Ovary (tissue), 3 donors: ENCODE results near the gene SCYL3.

ENCODE experiments used
- CTCF ChIP-seq, 3 donors: fragments of 450-650 bp in 2 of 3; fragments of 200-600 bp in 1 of 3; IDR thresholded peaks; one replicate each; pipeline versions ENCODE4 v1.5.1 to v1.8.0; 2016 to 2022; ENCODE audit warnings: antibody characterized with exemption in 3 of 3, mild to moderate bottlenecking in 1 of 3
- EP300 ChIP-seq: sonication (generic); formaldehyde crosslinking; IDR thresholded peaks from one replicate; pipeline ENCODE4 v1.6.1; 2017; ENCODE audit warnings: antibody characterized with exemption
- POLR2A ChIP-seq: fragments of 450-650 bp; IDR thresholded peaks from one replicate; pipeline ENCODE4 v1.6.1; 2017; ENCODE audit warnings: antibody characterized with exemption, mild to moderate bottlenecking, moderate library complexity
- donor health status: DM: no; HTN: no; CAD: no.

GRCh38 chr1:169868978-169869377 is 24.7 kb downstream of the SCYL3 start:
- TF ChIP-seq CTCF (IDR thresholded peaks at IDR 0.05): no peak
- TF ChIP-seq POLR2A: no peak
- no peak for TF ChIP-seq EP300
